HS-5 (cell line): Measurements from ENCODE around the gene COX6B2.

Experiments used
- DNase-seq: peaks from one replicate; pipeline ENCODE4 v3.0.0-alpha.2; 2012; ENCODE audit warnings: low read depth

The COX6B2 gene

GRCh38 chr19:55362174-55362989, 7.9 kb upstream of the COX6B2 start:
- DNase-seq = no peak

- DNase-seq = no peak
Observed at GRCh38 chr19:55360902-55361301, 6.4 kb upstream of the COX6B2 start.

- no peak for DNase-seq
Observed at GRCh38 chr19:55358943-55359908, 4.7 kb upstream of the COX6B2 start.

- DNase-seq = no peak
Observed at GRCh38 chr19:55358493-55358892, 4.0 kb upstream of the COX6B2 start.

- no peak for DNase-seq
Observed at GRCh38 chr19:55355213-55355821, 798 bp upstream of the COX6B2 start.

GRCh38 chr19:55353803-55354697, 469 bp downstream of the COX6B2 start:
- no peak for DNase-seq

- DNase-seq = no peak
Observed at GRCh38 chr19:55353356-55353802, 1.1 kb downstream of the COX6B2 start.

GRCh38 chr19:55352549-55353145, 1.9 kb downstream of the COX6B2 start:
- DNase-seq = no peak

GRCh38 chr19:55352040-55352439, 2.5 kb downstream of the COX6B2 start:
- no peak for DNase-seq

- no peak for DNase-seq
Observed at GRCh38 chr19:55350620-55351315, 3.8 kb downstream of the COX6B2 start.

- DNase-seq = no peak
Observed at GRCh38 chr19:55348317-55349034, 6.0 kb downstream of the COX6B2 start.

- DNase-seq = no peak
Observed at GRCh38 chr19:55347442-55348009, 7.0 kb downstream of the COX6B2 start.

- no peak for DNase-seq
Observed at GRCh38 chr19:55346725-55347441, 7.6 kb downstream of the COX6B2 start.

- DNase-seq = no peak
Observed at GRCh38 chr19:55345818-55346724, 8.4 kb downstream of the COX6B2 start.

GRCh38 chr19:55345101-55345817, 9.3 kb downstream of the COX6B2 start:
- DNase-seq = no peak

- DNase-seq = no peak
Observed at GRCh38 chr19:55344444-55344843, 10.1 kb downstream of the COX6B2 start.
